Stimulated activated CD4-positive, alpha-beta T cell treated with anti-CD3 and anti-CD28 coated beads, Interleukin-12 subunit alpha, Interleukin-12 subunit beta, amount 100 ng/mL, for 4 hours (primary cell): ENCODE results near the gene MIA.
"Not testable (repeated sequence)": the region's sequence is repeated elsewhere in the genome, so short reads cannot be mapped to it uniquely, and the experiment has no call there.

Experiments
- DNase-seq: peaks from one replicate; pipeline ENCODE4 v3.0.0-alpha.2; 2020

Gene MIA

GRCh38 chr19:40750874-40751537 lies 24.3 kb upstream of the MIA start, which contains the start of gene SNRPA:
TSS of gene SNRPA (plus strand) at chr19:40751203. CDS start at chr19:40751409, 206 bp downstream.
- peak; percentile 90 for DNase-seq

GRCh38 chr19:40752257-40752781 lies 23.0 kb upstream of the MIA start:
- DNase-seq, result no peak

GRCh38 chr19:40754611-40755247 lies 20.6 kb upstream of the MIA start:
- peak; percentile 58 for DNase-seq

- DNase-seq, result no peak
Observed at GRCh38 chr19:40755248-40755624, 20.1 kb upstream of the MIA start.

- no peak for DNase-seq
Observed at GRCh38 chr19:40755791-40756190, 19.5 kb upstream of the MIA start.

- peak; percentile 15 for DNase-seq
Observed at GRCh38 chr19:40756502-40757110, 18.7 kb upstream of the MIA start.

- DNase-seq, result no peak
Observed at GRCh38 chr19:40758491-40758890, 16.8 kb upstream of the MIA start.

- no peak for DNase-seq
Observed at GRCh38 chr19:40759352-40759751, 16.0 kb upstream of the MIA start.

GRCh38 chr19:40762754-40763470 lies 12.4 kb upstream of the MIA start:
- DNase-seq, result no peak

GRCh38 chr19:40763526-40763925 lies 11.8 kb upstream of the MIA start:
- DNase-seq, result no peak

- no peak for DNase-seq
Observed at GRCh38 chr19:40763963-40764362, 11.4 kb upstream of the MIA start.

- DNase-seq, result not testable (repeated sequence)
Observed at GRCh38 chr19:40766385-40766784, 8.9 kb upstream of the MIA start.

GRCh38 chr19:40768869-40769268 lies 6.5 kb upstream of the MIA start:
- DNase-seq, result no peak

GRCh38 chr19:40771101-40771862 lies 4.0 kb upstream of the MIA start:
- DNase-seq, result not testable (repeated sequence)

GRCh38 chr19:40775632-40776022 lies 306 bp downstream of the MIA start:
- DNase-seq, result no peak

GRCh38 chr19:40776364-40776763 lies 1.0 kb downstream of the MIA start:
- DNase-seq, result no peak

- peak; percentile 74 for DNase-seq
Observed at GRCh38 chr19:40776932-40777644, 1.8 kb downstream of the MIA start.

- DNase-seq, result no peak
Observed at GRCh38 chr19:40777645-40777936, 2.3 kb downstream of the MIA start.

GRCh38 chr19:40777937-40778705 lies 2.8 kb downstream of the MIA start, which contains the start of gene RAB4B:
TSS of gene RAB4B (plus strand) at chr19:40778247. CDS start at chr19:40778376, 129 bp downstream.
- peak; percentile 100 for DNase-seq

GRCh38 chr19:40778706-40779284 lies 3.5 kb downstream of the MIA start:
- DNase-seq, result no peak

- no peak for DNase-seq
Observed at GRCh38 chr19:40780582-40780981, 5.3 kb downstream of the MIA start.
